Thoracic aorta (tissue), 2 donors: ENCODE data around the gene ZNF157. TPM values are rescaled to one million over a fixed set of nuclear protein-coding genes. Genes with fewer than 3 reads are reported as not detected.

Source experiments
- ATAC-seq: fragments of 150-250 bp; one replicate; pipeline ENCODE4 v1.8.0; 2017; ENCODE audit warnings: low read depth; ENCODE audit not compliant: insufficient number of reproducible peaks, low FRiP score
- DNase-seq: peaks from one replicate; pipeline ENCODE4 v3.0.0-alpha.2; 2020; ENCODE audit warnings: low spot score
- H3K27ac ChIP-seq, 2 donors: fragments of 200-600 bp; sonication (generic); 1 replicate in 1 of 2; 2 replicates in 1 of 2; pipeline ENCODE4 v1.5.1; 2016; ENCODE audit warnings: mild to moderate bottlenecking in 2 of 2, moderate library complexity in 2 of 2
- H3K27me3 ChIP-seq: fragments of 200-600 bp; sonication (generic); replicated peaks from 2 replicates; pipeline ENCODE4 v1.6.0; 2016; ENCODE audit warnings: mild to moderate bottlenecking; ENCODE audit not compliant: insufficient read depth
- H3K36me3 ChIP-seq: fragments of 200-600 bp; sonication (generic); one replicate; pipeline ENCODE4 v1.5.1; 2016
- H3K4me1 ChIP-seq, 2 donors: fragments of 200-600 bp; sonication (generic); 1 replicate in 1 of 2; 2 replicates in 1 of 2; pipeline versions ENCODE4 v1.5.1 to v1.6.0; 2016; ENCODE audit warnings: low read depth in 2 of 2, mild to moderate bottlenecking in 1 of 2; ENCODE audit not compliant: control insufficient read depth in 1 of 2
- H3K4me3 ChIP-seq: fragments of 200-600 bp; sonication (generic); 2 replicates; pipeline ENCODE4 v1.5.1; 2016; ENCODE audit warnings: mild to moderate bottlenecking
- H3K9me3 ChIP-seq: fragments of 200-600 bp; sonication (generic); 2 replicates; pipeline ENCODE4 v1.5.1; 2016
- CTCF ChIP-seq: fragments of 200-600 bp; sonication (generic); IDR thresholded peaks from one replicate; pipeline ENCODE4 v1.5.1; 2019; ENCODE audit warnings: antibody characterized with exemption
- total RNA-seq, 2 donors: library from RNA; depleted of rRNA; stranded (reverse); fragments of >200 nt; gene quantifications; one replicate each; pipeline versions ENCODE4 v1.1.0 to v1.2.3, GENCODE V29; 2016

The ZNF157 gene
- total RNA-seq, 2 donors from 2014 or later, result not detected

- no peaks in the 10 kb centered on the region for H3K4me1 ChIP-seq
- DNase-seq (no peak), ATAC-seq (no peak)
Measured at GRCh38 chrX:47446971-47447370, 76.6 kb downstream of the ZNF157 start.

GRCh38 chrX:47447607-47448006, 77.2 kb downstream of the ZNF157 start:
- H3K4me3 ChIP-seq, result no peak overlapping the region
- H3K4me1 ChIP-seq, result no peaks in the 10 kb centered on the region
- TF ChIP-seq CTCF, result no peak
- peaks cover 11% of the 10 kb centered on the region for H3K36me3 ChIP-seq
- H3K27me3 ChIP-seq, result no peaks in the 10 kb centered on the region
- ATAC-seq, result no peak
- no peak overlapping the region for H3K27ac ChIP-seq
- peaks cover 14% of the 10 kb centered on the region for H3K9me3 ChIP-seq
- no peak for DNase-seq

More at GRCh38 chrX:47446971-47447370, 76.6 kb downstream of the ZNF157 start:
- no peak overlapping the region for H3K4me3 ChIP-seq
- peaks cover 7% of the 10 kb centered on the region for H3K36me3 ChIP-seq
- no peak for TF ChIP-seq CTCF
- no peaks in the 10 kb centered on the region for H3K27me3 ChIP-seq
- H3K27ac ChIP-seq, result no peak overlapping the region
- H3K9me3 ChIP-seq, result peaks cover 14% of the 10 kb centered on the region

- DNase-seq (no peak), ATAC-seq (no peak)
- no peak for TF ChIP-seq CTCF
- peaks cover 14% of the 10 kb centered on the region for H3K9me3 ChIP-seq
- H3K27ac ChIP-seq, result no peak overlapping the region
- H3K36me3 ChIP-seq, result peaks cover 11% of the 10 kb centered on the region
- H3K27me3 ChIP-seq, result no peaks in the 10 kb centered on the region
- no peaks in the 10 kb centered on the region for H3K4me1 ChIP-seq
- H3K4me3 ChIP-seq, result no peak overlapping the region
Measured at GRCh38 chrX:47448165-47448806, 77.9 kb downstream of the ZNF157 start.

GRCh38 chrX:47452112-47452511, 81.7 kb downstream of the ZNF157 start:
- ATAC-seq (no peak), DNase-seq (no peak)
- no peak overlapping the region for H3K27ac ChIP-seq
- no peaks in the 10 kb centered on the region for H3K4me1 ChIP-seq
- no peaks in the 10 kb centered on the region for H3K27me3 ChIP-seq
- no peak overlapping the region for H3K4me3 ChIP-seq
- TF ChIP-seq CTCF, result no peak
- peaks cover 11% of the 10 kb centered on the region for H3K36me3 ChIP-seq
- peaks cover 13% of the 10 kb centered on the region for H3K9me3 ChIP-seq

GRCh38 chrX:47456080-47456479, 85.7 kb downstream of the ZNF157 start:
- no peak overlapping the region for H3K27ac ChIP-seq
- no peaks in the 10 kb centered on the region for H3K9me3 ChIP-seq
- H3K36me3 ChIP-seq, result peaks cover 4% of the 10 kb centered on the region
- H3K4me1 ChIP-seq, result no peaks in the 10 kb centered on the region
- no peaks in the 10 kb centered on the region for H3K27me3 ChIP-seq
- no peak overlapping the region for H3K4me3 ChIP-seq
- TF ChIP-seq CTCF, result no peak
- ATAC-seq, result no peak
- DNase-seq, result no peak
